HG03025 (cell line): ENCODE results near the gene CADM2.
"Not testable (repeated sequence)": the region's sequence is repeated elsewhere in the genome, so short reads cannot be mapped to it uniquely, and the experiment has no call there.

Experiments
- ATAC-seq: cut with Tn5 transposase; IDR thresholded peaks from one replicate; pipeline ENCODE4 v1.9.1; 2021; ENCODE audit warnings: mild to moderate bottlenecking, moderate library complexity; ENCODE audit not compliant: unreplicated experiment, low FRiP score

The CADM2 gene

DNA sequence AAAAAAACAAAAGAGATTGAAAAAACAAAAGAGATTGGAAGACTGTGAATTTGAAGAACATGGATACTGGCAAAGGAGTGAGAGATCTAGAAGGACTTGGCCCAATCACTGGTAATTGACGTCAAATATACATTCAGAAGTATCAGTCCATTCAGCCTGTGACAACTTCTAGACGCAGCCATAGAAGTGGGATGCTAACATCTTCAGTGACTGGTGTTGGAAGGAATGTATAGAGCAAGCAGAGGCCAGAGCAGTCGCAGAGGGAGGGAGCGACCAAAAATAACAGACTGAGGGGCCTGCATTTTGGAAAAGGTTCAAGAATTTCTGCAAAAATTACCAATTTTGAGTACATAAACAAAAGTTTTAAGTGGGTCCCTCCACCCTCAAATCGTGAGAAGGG, 473.3 kb downstream of the CADM2 start:
- no peak for ATAC-seq

GRCh38 chr3:85433319-85433718, 474.5 kb downstream of the CADM2 start:
- ATAC-seq, result no peak

- ATAC-seq, result no peak
Measured at GRCh38 chr3:85455561-85456200, 496.9 kb downstream of the CADM2 start.

DNA sequence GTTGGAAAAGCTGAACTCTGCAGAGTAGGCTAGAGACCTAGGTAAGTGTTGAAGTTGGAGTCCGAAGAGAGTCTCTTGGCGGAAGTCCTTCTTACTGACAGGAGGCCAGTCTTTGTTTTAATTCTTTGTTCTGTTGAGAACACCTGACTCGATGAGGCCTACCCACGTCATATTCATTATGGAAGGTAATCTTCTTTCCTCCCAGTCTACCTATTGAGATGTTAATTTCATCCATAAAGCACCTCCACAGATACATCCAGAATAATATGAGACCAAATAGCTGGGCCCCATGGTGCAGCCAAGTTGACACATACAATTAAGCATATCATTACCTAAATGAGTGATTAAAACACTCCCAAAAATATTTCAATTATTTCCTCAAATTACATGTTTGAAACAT, 515.5 kb downstream of the CADM2 start:
- no peak for ATAC-seq

DNA sequence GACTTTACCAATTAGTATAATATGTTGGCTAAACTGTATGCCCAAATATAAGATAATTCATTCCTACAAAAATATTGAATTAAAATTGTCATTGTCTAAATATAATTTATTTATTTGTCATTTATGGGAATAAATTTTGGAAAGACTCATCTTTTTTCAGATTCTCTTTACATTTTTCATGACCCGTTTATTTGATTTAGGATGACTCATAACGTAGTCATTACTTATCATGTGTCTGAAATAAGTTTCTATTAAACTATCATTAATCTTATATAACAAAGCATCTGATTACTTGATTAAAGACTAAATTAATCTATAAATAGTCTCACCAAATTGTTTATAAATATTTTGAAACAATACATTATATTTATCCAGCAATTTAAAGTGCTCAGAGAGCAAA, 516.6 kb downstream of the CADM2 start:
- ATAC-seq, result no peak

DNA sequence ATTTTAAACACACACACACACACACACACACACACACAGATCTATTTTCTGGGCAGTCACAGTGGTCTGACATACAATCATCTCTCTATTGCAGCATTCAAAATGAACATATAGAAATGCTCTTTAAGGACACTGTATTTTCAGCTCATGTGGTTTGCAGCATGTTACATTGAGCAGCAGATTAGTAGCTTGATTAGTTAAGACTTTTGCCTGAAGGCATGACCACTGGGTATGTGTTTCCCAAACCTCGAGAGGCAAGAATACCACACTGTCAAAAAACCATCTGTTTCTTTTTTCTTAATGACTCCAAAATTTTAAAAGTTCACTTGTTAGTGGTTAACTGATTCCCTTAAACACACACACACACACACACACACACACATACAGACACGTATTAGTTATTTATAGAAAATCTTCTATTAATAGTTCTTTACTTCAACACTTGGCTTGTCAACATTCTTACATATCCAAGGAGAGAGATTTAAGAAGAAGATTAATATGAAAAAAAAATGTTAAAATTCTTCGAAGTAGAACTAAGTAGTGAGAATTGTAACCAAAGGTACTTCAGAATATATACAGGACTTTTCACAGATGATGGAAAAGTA, 518.2 kb downstream of the CADM2 start:
- ATAC-seq, result no peak

DNA sequence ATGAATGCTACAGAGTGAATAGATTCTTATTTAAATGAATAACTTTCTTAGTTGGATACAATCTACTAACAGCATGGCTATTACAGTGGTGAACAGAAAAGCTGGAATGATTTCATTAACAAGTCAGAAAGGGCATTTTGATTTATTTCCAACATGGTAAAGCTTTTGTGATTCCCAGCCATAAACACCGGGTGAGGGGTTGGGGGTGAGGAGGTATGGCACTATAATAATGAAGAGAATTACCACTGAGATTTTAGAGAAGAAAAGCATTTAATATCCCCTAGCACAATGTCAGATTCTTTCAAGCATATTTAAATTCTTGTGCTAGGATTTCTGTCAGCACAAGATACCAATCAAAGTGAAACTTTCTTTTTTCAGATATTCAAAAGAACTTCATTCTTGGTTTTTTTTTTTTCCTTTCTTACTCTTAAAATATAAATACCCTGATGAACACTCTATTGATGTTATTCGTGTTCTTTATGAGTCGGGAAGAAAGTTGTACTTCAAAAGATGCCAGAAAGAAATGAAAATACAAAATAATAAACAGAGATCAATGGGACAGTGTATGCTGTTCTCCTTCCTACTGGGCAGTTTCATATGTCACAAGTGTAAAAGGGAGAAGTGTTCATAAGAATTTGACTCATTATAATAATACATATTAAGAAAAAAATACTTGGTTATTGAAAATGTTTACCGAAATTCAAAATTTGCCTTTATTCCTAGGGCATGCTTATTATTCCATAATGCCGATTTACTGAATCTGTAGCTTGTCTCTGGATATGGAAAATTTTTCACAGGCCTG, 522.8 kb downstream of the CADM2 start:
- peak; percentile 50 for ATAC-seq

GRCh38 chr3:85482213-85482490, 523.4 kb downstream of the CADM2 start:
- ATAC-seq, result no peak

DNA sequence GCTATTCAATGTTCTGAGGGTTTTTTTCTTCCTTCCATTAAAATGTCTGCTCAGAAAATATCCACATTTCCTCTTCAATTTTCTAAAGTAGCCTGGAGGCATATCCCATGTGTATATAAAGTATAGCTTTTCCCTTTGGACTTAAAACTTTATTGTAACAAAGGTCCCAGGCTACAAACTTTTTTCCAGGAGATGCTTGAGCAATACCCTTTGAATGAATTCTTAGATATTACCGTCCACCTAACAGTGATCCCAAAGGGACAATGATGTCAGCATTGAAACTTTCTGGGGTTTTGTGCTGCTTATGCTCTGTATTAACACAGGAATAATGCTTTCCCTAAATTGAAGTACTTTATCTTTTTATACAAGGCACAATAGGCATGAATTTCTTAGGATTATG, 525.2 kb downstream of the CADM2 start:
- ATAC-seq, result no peak

- ATAC-seq, result no peak
Measured at GRCh38 chr3:85487375-85487774, 528.6 kb downstream of the CADM2 start.

- no peak for ATAC-seq
Measured at GRCh38 chr3:85495602-85496001, 536.8 kb downstream of the CADM2 start.

DNA sequence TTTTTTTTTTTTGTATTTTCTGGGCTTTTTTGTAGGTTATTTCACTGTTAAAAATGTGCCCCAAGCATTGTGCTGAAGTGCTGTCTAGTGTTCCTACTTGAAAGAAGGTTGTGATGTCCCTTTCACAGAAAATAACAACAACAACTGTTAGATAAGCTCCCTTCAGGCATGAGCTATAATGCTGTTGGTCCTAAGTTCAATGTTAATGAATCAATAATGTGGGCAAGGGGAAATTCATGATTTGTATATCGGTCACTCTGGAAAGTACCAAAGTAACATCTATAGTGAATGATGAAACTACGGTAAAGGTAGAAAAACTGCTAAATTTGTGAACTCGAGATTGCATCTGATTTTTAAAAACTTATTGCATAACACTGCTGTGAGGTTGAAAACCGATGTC, 539.4 kb downstream of the CADM2 start:
- no peak for ATAC-seq

DNA sequence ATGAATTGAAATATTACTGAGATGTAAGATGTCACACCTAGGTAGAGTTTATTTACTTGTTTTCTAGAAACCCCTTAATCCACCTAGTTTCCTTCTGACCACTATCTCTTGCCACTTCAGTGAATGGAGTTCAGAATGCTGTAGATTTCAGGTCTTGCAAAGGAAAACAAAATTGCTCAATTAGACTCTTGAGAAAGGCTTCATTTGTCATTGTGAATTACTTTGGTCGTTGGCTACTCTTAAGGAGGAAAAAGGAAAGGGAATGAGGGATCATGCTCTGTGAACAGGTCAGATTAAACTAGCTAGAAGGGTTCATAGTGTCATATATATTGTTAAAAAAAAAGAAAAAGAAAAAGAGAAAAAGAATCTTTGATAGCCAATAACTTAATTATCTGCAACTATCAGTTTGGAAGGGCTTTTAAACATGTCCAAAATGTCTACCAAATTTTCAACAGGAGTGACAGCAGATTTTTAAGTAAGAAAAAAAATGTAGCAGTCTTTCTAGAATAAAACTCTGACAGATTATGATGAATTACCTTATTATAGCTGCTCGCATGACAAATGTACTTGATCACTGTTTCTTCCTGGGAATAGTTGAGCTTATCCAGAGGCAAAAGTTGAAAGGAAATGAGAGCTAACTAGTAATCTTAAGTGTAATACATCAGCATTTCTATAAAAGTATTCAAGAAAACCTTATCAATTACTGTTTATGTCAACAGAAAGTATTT, 543.5 kb downstream of the CADM2 start:
- no peak for ATAC-seq

DNA sequence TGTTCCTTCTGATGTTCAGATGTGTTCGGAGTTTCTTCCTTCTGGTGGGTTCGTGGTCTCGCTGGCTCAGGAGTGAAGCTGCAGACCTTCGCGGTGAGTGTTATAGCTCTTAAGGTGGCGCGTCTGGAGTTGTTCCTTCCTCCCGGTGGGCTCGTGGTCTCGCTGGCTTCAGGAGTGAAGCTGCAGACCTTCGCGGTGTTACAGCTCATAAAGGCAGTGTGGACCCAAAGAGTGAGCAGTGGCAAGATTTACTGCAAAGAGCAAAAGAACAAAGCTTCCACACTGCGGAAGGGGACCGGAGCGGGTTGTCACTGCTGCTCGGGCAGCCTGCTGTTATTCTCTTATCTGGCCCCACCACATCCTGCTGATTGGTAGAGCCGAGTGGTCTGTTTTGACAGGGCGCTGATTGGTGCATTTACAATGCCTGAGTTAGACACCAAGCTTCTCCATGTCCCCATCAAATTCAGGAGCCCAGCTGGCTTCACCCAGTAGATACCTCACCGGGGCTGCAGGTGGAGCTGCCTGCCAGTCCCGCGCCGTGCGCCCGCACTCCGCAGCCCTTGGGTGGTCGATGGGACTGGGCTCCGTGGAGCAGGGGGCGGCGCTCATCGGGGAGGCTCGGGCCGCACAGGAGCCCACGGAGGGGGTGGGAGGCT, 545.5 kb downstream of the CADM2 start:
- ATAC-seq, result not testable (repeated sequence)

DNA sequence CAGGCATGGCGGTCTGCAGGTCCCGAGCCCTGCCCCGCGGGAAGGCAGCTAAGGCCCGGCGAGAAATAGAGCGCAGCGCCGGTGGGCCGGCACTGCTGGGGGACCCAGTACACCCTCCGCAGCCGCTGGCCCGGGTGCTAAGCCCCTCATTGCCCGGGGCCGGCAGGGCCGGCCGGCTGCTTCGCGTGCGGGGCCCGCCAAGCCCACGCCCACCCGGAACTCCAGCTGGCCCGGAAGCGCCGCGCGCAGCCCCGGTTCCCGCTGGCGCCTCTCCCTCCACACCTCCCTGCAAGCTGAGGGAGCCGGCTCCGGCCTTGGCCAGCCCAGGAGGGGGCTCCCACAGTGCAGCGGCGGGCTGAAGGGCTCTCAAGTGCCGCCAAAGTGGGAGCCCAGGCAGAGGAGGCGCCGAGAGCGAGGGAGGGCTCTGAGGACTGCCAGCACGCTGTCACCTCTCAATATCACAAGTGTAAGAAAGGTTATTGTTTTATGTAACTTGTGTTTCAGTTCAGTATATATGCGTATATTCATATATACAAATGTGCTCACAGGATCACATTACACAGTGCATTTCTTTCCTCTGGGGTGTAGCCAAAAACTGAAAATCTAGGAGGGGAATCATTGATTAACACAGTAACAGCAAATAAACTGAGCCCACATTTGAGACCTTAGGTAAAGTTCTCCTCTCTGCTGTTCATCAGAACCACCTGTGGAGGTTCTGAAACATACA, 546.2 kb downstream of the CADM2 start:
- ATAC-seq, result not testable (repeated sequence)

DNA sequence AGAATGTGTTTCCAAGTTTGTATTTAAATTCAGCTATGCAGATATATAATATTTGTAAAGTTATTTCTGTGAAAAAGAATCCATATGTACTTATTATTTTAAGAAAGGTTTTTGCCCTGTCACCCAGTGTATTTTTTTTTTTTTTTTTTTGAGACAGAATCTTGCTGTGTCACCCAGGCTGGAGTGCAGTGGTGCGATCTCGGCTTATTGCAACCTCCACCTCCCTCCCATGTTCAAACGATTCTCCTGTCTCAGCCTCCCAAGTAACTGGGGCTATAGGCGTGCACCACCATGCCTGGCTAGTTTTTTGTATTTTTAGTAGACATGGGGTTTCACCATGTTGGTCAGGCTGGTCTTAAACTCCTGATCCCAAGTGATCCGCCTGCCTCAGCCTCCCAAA, 548.3 kb downstream of the CADM2 start:
- ATAC-seq, result not testable (repeated sequence)

GRCh38 chr3:85508659-85509058, 549.9 kb downstream of the CADM2 start:
- ATAC-seq, result no peak

DNA sequence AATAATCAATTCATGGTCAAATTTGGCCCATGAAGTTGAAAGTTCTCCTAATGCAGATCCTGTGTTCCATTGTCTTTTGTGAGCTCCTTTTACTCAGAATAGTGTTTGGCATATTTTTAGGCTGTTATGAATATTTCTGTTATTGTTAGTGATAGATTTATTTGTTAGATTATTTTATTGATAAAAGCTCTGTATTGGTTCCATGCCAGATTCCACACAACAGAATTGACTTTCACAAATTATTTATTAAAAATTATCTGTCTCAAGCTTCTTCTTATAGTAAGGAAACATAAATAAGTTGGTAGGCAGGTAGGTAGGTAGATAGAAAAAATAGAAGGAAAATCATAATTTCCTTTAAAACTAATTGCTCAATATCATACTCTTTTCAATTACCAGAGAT, 557.4 kb downstream of the CADM2 start:
- ATAC-seq, result no peak

GRCh38 chr3:85524104-85524503, 565.3 kb downstream of the CADM2 start:
- no peak for ATAC-seq

- ATAC-seq, result no peak
Measured at GRCh38 chr3:85525264-85525663, 566.5 kb downstream of the CADM2 start.
